Fibroblast of villous mesenchyme (primary cell): Measurements from ENCODE around the gene C1GALT1. TPM values are rescaled to one million over a fixed set of nuclear protein-coding genes. Genes with fewer than 3 reads are reported as not detected.

Experiments
- DNase-seq: peaks from one replicate; pipeline ENCODE4 v3.0.0-alpha.2; 2010; ENCODE audit warnings: low read depth
- H3K4me3 ChIP-seq: 2 replicates; pipeline ENCODE4 v1.5.1; 2011; ENCODE audit warnings: low read depth, mild to moderate bottlenecking, low read length
- CTCF ChIP-seq: IDR thresholded peaks from 2 replicates; pipeline ENCODE4 v1.5.1; 2012; ENCODE audit warnings: low read depth, mild to moderate bottlenecking, low read length; ENCODE audit not compliant: insufficient read depth
- total RNA-seq: library from RNA; depleted of rRNA; stranded (reverse); fragments of >200 nt; gene quantifications from 2 replicates; pipeline ENCODE4 v1.2.3, GENCODE V29; 2012

Gene C1GALT1
- total RNA-seq, 1 donor: 11.7 TPM

- no peak for TF ChIP-seq CTCF
- no peak for DNase-seq
- no peak overlapping the region for H3K4me3 ChIP-seq
These were observed 110.7 kb downstream of the C1GALT1 start for GRCh38 chr7:7293092-7293491.

GRCh38 chr7:7294911-7295310, 112.6 kb downstream of the C1GALT1 start:
- H3K4me3 ChIP-seq: no peak overlapping the region
- no peak for DNase-seq
- TF ChIP-seq CTCF: no peak
